ENCODE results near the gene RAB11FIP3.
"Not testable (repeated sequence)": the region's sequence is repeated elsewhere in the genome, so short reads cannot be mapped to it uniquely, and the experiment has no call there.

RAB11FIP3 gene

GRCh38 chr16:392450-393030, 32.9 kb upstream of the RAB11FIP3 start:
- DNase-seq (ENCODE audit: low read depth, low spot score): no peak

DNA sequence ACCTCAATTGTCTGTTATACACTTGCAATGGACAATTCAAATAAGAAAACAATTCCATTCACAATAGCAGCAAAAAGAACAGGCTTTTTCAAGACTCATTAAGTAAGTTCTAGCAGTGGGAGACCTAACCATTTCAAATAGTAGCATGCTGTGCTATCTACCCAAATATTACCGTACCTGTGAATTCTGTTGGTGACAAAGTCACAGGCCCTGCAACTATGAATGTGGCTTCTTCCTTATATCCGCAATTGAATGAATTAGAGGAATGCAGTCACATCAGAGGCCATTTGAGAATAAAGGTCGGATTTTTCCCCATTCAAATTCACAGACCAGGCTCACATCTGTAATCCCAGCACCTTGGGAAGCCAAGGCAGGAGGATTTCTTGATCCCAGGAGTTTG, 29.2 kb upstream of the RAB11FIP3 start:
- DNase-seq (ENCODE audit: low read depth, low spot score): no peak

DNA sequence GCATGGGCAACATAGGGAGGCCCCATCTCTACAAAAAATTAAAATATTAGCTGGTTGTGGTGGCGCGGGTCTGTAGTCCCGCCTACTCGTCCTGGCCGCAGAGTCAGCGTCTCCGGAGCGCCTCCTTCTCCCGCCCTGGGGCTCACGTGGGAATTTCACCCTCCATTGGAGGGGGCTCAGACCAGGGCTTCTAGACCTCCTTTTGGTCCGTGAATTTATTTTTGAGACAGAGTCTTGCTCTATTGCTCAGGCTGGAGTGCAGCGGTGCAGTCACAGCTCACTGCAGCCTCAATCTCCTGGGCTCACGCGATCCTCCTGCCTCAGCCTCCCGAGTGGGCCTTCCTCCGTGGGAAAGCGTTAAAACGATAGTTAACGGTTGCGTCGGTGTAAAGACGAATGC, 28.8 kb upstream of the RAB11FIP3 start:
- peak; percentile 65 for DNase-seq (ENCODE audit: low read depth, low spot score)

GRCh38 chr16:397135-397661, 28.3 kb upstream of the RAB11FIP3 start, which contains the start of gene NME4:
TSS of gene NME4 (plus strand) at chr16:397199. CDS start at chr16:397223, 24 bp downstream.
- DNase-seq (ENCODE audit: low read depth, low spot score): peak; percentile 60

DNA sequence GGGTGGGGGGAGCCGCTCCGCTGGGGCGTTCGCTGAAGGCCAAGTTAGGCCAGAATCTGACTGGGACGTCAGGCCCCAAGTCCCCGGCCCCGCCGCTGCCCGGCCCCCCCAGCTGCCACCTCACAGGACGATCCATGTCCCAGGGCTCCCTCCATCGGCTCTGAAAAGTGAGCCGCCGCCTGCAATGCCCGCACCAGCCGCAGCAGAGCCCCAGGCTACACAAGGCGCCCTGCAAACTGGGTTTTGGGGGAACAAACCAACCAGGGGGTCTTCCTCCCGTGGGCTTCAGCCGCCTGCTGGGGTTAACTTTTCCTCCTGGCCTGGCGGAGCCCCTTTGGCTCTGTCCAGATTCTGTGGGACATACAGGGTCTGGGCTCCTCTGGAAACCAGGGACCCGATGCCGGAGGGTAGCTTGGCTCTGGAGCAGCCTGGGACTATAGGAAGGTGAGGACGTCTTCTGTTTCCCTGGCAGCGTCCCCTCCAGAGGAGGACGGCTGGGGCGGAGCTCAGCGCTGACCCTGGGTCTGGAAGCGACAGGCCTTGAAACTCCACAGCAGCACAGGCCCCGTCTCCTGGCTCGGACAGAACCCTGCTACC, 27.6 kb upstream of the RAB11FIP3 start:
- peak; percentile 87 for DNase-seq (ENCODE audit: low read depth, low spot score)

DNA sequence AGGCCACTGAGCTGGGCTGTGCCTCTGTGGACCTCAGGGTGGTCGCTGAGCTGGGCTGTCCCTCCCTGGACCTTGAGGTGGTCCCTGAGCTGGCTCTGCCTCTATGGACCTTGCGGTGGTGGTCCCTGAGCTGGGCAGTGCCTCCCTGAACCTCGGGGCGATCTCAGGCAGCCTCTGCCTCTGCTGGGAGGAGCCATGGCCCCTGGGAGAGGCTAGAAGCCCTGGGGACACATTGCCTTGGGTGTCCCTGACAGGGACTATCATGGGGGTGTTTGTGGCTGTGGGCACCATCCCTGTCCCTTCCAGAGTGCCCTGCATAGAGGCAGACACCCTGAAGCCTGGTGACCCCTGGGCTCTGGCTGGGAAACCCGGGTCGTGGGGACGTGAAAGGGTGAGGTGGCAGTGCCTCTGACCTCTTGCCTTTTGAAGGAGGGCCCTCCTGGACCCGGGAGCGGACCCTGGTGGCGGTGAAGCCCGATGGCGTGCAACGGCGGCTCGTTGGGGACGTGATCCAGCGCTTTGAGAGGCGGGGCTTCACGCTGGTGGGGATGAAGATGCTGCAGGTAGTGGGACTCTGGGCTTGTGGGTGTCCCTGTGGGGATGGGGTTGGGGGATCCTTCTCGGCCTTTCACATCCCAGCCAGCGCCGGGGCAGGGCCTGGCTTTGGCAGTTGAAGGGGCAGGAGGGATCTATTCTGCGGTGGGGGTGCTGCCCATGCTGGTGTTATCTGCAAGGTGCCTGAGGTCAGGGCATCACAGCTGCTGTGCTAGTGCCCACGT, 26.7 kb upstream of the RAB11FIP3 start:
- DNase-seq (ENCODE audit: low read depth, low spot score): no peak

GRCh38 chr16:399340-400019, 26.0 kb upstream of the RAB11FIP3 start:
- no peak for DNase-seq (ENCODE audit: low read depth, low spot score)

GRCh38 chr16:400061-400591, 25.3 kb upstream of the RAB11FIP3 start:
- DNase-seq (ENCODE audit: low read depth, low spot score): no peak

DNA sequence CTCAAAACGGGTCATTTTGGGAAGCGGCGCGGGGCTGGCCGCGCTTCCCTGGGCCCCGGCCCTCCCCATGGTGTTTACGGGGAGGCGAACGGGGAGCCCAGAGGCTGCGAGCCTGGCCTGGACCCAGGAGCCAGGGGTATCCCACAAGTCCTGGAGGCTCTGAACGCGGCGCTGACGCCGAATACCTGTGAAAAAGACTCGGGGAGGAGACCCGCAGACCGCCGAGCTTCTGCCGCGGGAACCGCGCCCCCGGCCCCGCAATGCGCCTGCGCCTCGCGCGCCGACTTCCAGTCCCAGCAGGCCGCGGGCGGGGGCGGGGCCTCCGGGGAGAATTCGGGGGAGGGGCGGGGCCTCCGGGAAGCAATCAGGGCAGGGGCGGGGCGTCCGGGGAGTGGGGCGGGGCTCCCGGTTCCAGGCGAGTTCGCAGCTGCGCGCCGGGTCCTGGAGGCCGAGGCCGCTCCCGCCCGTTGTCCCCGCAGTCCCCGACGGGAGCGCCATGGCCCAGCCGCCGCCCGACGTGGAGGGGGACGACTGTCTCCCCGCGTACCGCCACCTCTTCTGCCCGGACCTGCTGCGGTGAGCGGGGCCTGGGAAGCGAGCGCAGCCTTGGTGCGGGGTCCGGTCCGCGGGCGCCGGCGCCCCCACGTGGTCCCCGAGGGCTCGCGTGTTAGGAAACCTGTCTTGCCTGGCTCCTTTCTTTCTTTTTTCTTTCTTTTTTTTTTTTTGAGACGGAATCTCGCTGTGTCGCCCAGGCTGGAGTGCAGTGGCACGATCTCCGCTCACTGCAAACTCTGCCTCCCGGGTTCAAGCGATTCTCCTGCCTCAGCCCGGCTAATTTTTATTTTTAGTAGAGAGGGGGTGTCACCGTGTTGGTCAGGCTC, 23.7 kb upstream of the RAB11FIP3 start, which contains the start of gene DECR2:
Gene DECR2, plus strand, starts transcription at position 418 of the 881 bp plus-strand sequence. Its CDS starts 79 bp downstream, at position 497.
- DNase-seq (ENCODE audit: low read depth, low spot score): peak; percentile 96

DNA sequence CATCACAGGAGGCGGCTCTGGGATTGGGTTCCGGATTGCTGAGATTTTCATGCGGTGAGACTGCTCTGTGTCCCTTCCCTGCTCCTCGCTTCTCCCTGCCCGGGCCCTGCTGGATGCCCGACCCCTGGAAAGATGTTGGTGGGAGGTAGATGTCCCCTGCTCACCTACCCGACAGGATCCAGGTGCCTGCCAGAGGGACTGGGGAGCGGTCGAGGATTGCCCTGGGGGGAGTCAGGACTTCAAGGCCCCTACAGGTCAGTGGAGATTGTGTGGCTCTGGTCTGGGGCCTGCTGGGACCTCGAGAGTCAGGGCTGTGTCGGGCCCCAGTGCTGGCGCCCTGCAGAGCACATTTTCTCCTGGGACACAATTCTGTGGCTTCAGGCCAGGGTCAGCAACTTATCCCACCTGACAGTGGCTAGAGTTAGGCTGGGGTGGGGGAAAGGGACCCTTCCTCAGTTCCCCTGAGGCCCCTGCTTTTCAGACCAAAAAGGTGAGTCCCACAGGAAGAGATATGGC, 20.4 kb upstream of the RAB11FIP3 start:
- DNase-seq (ENCODE audit: low read depth, low spot score): no peak

DNA sequence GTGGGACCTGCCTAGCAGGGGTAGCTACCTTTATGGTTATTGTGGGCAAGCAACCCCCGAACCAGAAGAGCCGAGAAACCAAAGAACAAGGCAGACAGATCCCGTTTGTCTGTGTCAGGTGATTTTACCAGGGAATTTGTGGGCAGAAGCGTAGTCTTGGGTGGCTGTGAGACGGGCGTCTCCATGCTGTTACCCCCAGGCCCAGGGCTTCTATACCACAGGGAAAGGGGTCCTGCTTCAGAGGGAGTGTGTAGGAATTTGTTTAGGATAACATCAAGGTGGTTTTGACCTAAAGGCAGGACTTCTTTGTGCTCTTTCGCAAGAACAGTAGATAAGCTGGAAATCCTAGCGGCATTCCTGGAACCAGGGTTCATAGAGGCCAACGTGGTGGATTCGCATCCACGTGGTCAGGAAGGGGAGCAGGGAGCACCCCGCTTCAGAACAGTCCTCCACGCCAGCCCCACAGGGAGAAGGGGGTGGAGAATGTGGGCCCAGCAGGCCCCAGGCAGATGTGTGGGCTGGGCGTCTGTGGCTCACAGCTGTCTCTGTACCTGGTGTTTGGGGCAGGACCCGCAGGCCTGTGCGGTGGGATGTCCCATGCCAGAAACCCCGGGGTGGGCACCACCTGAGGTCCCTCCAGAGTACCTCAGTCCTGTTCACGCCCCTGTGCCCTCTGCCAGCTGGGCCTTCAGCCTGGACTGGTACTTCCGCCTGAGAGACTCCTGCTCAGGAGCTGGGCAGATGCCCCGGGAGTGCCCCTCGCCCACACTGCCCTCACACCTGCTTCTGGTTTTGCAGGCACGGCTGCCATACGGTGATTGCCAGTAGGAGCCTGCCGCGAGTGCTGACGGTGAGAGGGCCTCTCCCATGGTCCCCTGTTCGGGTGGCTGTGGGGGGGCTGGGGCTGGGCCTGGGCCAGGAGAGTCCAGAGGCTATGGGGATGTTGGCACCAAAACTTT, 19.6 kb upstream of the RAB11FIP3 start:
- DNase-seq (ENCODE audit: low read depth, low spot score): no peak

- no peak for DNase-seq (ENCODE audit: low read depth, low spot score)
Measured at GRCh38 chr16:407253-407652, 18.2 kb upstream of the RAB11FIP3 start.

DNA sequence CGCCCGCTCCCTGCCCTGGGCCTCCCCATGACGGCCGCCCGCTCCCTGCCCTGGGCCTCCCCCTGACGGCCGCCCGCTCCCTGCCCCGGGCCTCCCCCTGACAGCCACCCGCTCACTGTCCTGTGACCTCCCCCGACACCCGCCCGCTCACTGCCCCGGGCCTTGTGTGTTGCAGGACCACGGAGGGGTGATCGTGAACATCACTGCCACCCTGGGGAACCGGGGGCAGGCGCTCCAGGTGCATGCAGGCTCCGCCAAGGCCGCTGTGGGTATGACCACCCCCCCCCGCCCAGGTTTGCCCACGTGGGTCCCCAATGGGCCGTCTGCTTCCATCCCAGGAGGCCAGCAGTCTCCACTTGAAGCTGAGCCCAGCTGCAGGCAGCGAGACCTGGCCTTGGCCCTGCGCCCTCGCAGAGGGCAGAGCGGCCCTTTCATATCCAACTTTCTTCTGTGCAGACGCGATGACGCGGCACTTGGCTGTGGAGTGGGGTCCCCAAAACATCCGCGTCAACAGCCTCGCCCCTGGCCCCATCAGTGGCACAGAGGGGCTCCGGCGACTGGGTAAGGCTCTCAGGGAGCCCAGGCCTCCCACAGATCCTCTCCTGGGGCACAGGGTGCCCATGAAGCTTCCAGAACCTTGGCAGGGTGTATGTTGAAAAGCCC, 14.8 kb upstream of the RAB11FIP3 start:
- DNase-seq (ENCODE audit: low read depth, low spot score): no peak

DNA sequence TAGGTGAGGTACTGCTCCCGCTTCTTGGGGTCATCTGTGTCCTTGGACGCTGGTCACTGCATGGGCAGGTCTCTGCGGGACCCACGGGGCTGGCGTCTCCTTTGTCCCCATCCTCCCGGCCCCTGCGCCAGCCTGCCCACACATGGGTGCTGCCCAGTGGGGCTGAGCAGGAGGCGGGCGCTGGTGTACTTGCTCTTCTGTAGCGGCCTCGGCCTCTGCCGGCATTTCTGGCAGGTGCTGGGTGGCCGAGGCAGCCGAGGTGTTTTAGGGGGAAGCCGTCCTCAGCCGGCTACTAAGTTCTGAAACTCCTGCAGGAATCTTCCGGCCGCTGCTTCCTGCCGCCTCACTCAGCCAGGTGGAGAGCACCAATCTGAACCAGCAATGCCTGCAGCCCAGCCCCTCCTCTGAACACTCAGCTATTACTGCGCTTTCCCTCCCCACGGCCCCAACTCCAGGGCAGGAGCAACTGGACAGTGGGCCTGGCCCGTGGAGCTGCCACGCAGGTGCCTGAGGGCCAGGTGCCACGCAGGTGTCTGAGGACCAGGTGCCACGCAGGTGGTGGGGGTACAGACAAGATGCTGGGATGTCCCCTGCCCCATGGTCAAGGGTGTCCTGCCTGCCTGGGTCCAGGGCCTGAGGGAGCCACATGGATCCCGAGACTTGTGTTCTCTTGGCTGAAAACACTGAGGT, 13.7 kb upstream of the RAB11FIP3 start:
- no peak for DNase-seq (ENCODE audit: low read depth, low spot score)

DNA sequence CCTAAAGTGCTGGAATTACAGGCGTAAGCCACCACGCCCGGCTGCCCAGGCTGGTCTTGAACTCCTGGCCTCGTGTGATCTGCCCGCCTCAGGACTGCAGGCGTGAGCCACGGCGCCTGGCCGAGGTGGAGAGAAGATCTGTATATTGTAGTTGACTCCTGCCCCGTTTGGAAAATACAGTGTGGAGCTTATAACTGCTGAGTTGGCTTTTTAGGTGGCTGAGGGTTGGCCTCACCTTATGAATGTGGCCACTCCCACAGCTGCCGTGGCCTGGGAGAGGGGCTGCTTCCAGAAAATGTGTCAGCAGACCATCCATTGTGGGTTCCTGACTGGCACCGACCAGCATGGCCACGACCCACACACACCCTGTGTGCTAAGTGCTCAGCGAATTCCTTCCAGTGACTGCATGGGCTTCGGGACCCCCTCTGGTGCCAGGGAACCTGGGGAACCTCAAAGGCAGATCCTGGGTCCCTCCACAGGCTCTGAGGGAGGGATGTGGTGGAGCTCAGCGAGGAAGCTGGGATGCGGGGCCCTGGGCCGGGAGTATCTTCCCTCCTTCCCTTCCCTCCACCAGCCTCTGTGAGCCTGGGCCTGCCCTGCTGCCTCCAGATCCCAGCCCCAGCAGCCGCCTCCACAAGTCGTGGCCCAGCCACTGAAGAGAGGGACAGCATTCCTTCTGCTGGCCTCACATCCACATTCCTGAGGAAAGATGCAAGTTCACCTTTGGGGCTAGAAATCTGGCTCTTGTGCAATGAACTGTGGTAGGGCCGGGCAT, 10.9 kb upstream of the RAB11FIP3 start:
- peak; percentile 28 for DNase-seq (ENCODE audit: low read depth, low spot score)

DNA sequence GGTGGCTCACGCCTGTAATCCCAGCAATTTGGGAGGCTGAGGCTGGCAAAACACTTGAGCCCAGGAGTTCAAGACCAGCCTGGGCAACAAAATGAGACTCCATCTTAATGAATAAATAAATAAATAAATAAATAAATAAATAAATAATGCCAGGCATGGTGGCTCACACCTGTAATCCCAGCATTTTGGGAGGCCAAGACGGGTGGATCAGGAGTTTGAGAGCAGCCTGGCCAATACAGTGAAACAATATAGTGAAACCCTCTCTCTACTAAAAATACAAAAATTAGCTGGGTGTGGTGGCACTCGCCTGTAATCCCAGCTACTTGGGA, 10.3 kb upstream of the RAB11FIP3 start:
- DNase-seq (ENCODE audit: low read depth, low spot score): not testable (repeated sequence)

DNA sequence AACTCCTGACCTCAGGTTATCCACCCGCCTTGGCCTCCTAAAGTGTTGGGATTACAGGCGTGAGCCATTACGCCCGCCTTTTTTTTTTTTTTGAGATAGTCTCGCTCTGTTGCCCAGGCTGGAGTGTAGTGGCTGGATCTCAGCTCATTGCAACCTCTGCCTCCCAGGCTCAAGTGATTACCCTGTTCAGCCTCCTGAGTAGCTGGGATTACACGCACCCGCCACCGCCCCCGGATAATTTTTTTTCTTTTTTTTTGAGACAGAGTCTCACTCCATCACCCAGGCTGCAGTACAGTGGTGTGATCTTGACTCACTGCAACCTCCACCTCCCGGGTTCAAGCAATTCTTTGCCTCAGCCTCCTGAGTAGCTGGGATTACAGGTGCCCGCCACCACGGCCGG, 3.3 kb upstream of the RAB11FIP3 start:
- DNase-seq (ENCODE audit: low read depth, low spot score): not testable (repeated sequence)

Measured in astrocyte of the hippocampus (primary cell).